Kidney (tissue), 14 donors: ENCODE results near the gene PSMD14. TPM values are rescaled to one million over a fixed set of nuclear protein-coding genes. Genes with fewer than 3 reads are reported as not detected.
A peak's percentile ranks its signal among the peaks of the same experiment; 100 is the strongest.
"Not testable (repeated sequence)": the region's sequence is repeated elsewhere in the genome, so short reads cannot be mapped to it uniquely, and the experiment has no call there.

Experiments used
- DNase-seq, 5 donors: peaks; one replicate each; pipeline ENCODE4 v3.0.0-alpha.2; 2013 to 2020
- FAIRE-seq: peaks from 2 replicates; lab custom pipeline; 2012; peaks lifted over from hg19 to GRCh38; lab: Jason Lieb, UNC
- H3K27ac ChIP-seq, 2 donors: one replicate each; pipeline ENCODE4 v1.7.0; 2013; ENCODE audit warnings: low read depth in 2 of 2, low read length in 2 of 2, inconsistent platforms in 1 of 2
- H3K27me3 ChIP-seq: one replicate; pipeline ENCODE4 v1.7.1; 2013; ENCODE audit warnings: low read length, inconsistent platforms; ENCODE audit not compliant: control insufficient read depth, insufficient read depth
- H3K36me3 ChIP-seq, 3 donors: one replicate each; pipeline versions ENCODE4 v1.7.0 to v1.7.1; 2013; ENCODE audit warnings: low read length in 3 of 3, control low read depth in 1 of 3, inconsistent platforms in 1 of 3; ENCODE audit not compliant: insufficient read depth in 3 of 3, control insufficient read depth in 2 of 3
- H3K4me1 ChIP-seq, 3 donors: one replicate each; pipeline versions ENCODE4 v1.7.0 to v1.7.1; 2013; ENCODE audit warnings: low read length in 3 of 3, inconsistent platforms in 1 of 3, low read depth in 1 of 3; ENCODE audit not compliant: control insufficient read depth in 2 of 3, insufficient read depth in 2 of 3
- H3K4me3 ChIP-seq, 3 donors: one replicate each; pipeline versions ENCODE4 v1.7.0 to v1.8.1; 2013; ENCODE audit warnings: low read length in 3 of 3, control low read depth in 1 of 3, inconsistent platforms in 1 of 3
- H3K9ac ChIP-seq, 3 donors: one replicate each; pipeline versions ENCODE4 v1.7.0 to v1.7.1; 2013; ENCODE audit warnings: low read length in 3 of 3, control low read depth in 1 of 3, inconsistent platforms in 1 of 3
- H3K9me3 ChIP-seq, 3 donors: one replicate each; pipeline versions ENCODE4 v1.7.0 to v1.7.1; 2013; ENCODE audit warnings: low read length in 3 of 3, control low read depth in 1 of 3, inconsistent platforms in 1 of 3; ENCODE audit not compliant: control insufficient read depth in 2 of 3, insufficient read depth in 1 of 3
- intact Hi-C: fragments of 100-400 bp; cut with DNase I; formaldehyde crosslinking; loops from one replicate; pipeline ENCODE4 v1.11.1; 2022
- polyA plus RNA-seq: library from polyadenylated mRNA; stranded (reverse); fragments of 350-450 nt; fragmentation: Illumina TruSeq; extraction: RNeasy Lipid Tissue Mini Kit (QIAGEN cat#74804); gene quantifications from one replicate; pipeline ENCODE4 v1.2.3, GENCODE V29; 2014; ENCODE audit warnings: low read depth, low replicate concordance; ENCODE audit not compliant: insufficient read depth
- total RNA-seq: library from RNA; stranded (reverse); fragmentation: NEBNext Ultra II Directional; extraction: Animal tissue kit (Norgen Biotek cat#: 25700); gene quantifications from one replicate; pipeline ENCODE4 v1.2.1, GENCODE V29; 2021
- TF ChIP-seq, protein P1 (sequence below): IDR thresholded peaks from 3 replicates; pipeline ENCODE4 v1.5.1; 2012; ENCODE audit warnings: mild to moderate bottlenecking, moderate library complexity, borderline replicate concordance; ENCODE audit not compliant: insufficient read depth; ENCODE audit errors: extremely low read depth
- donor health status: control.
- donor health status: control.
- donor health status: control.
- donor health status: control.
- donor health status: control.
- donor health status: DM: yes; HTN: yes; CAD: no.
- donor health status: Normal renal cell carcinoma (clear cell type).

PSMD14 gene
- total and polyA plus RNA-seq, 2 donors from 2014 or later: 41.0 to 55.8 TPM

DNA sequence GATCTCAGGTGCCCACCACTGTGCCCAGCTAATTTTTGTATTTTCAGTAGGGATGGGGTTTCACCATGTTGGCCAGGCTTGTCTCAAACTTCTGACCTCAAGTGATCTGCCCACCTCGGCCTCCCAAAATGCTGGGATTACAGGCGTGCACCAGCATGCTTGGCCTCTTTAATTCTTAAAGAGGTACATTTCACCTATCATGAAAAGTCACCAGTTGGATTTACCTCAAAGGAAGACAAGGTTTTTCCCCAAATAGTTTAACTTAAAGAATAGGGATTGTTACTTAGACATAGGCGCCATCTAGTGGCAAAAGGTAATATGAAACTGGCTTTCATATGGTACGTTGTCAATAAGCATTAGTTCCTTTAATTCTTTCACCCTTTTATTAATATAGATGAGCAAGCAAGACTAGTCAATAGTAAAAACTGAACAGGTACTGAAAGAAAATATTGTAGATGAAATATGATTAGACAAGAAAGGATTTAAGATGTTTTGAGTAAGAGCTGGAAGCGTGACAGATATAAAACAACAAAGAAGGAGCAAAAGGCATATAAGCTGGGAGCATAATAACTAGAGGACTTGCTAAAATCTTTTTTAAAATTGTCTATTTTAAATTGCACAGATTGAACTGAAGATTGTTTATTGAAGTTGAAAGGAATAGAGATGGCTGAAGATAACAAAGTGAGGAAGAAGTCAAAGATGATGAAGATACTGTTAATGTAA is 35.0 kb upstream of the PSMD14 start:
- Histone ChIP-seq H3K9me3 (no peaks in the 10 kb centered on the region), H3K9ac (no peak overlapping the region), H3K36me3 (no peaks in the 10 kb centered on the region), H3K27me3 (no peaks in the 10 kb centered on the region), H3K4me3 (no peak overlapping the region), H3K27ac (no peak overlapping the region), H3K4me1 (no peaks in the 10 kb centered on the region)
- intact Hi-C loops: no loop called here
- TF ChIP-seq, protein P1, sequence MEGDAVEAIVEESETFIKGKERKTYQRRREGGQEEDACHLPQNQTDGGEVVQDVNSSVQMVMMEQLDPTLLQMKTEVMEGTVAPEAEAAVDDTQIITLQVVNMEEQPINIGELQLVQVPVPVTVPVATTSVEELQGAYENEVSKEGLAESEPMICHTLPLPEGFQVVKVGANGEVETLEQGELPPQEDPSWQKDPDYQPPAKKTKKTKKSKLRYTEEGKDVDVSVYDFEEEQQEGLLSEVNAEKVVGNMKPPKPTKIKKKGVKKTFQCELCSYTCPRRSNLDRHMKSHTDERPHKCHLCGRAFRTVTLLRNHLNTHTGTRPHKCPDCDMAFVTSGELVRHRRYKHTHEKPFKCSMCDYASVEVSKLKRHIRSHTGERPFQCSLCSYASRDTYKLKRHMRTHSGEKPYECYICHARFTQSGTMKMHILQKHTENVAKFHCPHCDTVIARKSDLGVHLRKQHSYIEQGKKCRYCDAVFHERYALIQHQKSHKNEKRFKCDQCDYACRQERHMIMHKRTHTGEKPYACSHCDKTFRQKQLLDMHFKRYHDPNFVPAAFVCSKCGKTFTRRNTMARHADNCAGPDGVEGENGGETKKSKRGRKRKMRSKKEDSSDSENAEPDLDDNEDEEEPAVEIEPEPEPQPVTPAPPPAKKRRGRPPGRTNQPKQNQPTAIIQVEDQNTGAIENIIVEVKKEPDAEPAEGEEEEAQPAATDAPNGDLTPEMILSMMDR: peak; percentile 63
- peak in 2 of 5 donors; percentile 34 to 52 for DNase-seq
- peak; percentile 80 for FAIRE-seq

DNA sequence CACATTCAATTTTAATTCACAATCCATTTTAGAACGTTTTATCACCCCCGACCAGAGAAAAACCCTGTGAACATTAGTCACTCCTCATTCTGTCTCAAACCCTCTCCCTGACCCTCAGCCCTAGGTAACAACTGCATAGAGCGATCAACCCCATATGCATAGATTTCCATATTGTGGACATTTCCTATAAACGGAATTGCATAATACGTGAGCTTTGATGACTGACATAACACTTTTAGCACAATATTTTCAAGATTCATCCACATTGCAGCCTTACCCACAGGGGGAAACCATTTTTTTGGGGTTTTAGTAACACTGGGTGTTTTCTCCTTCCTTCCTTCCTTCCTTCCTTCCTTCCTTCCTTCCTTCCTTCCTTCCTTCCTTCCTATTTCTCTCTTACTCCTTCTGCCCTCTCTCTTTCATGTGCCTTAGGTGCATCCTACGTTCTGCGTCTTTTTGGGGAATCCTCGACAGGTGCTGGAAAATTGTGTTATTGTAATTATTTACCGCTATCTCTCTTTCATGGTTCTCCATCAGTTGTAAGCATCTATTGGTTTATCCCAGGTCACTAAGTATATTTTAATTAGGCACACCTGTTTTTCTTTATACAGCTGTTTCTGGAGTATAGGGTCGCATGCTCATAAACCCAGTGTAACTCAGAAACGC is 29.5 kb upstream of the PSMD14 start:
- H3K27me3 ChIP-seq, FAIRE-seq, H3K9me3 ChIP-seq, H3K4me1 ChIP-seq, intact Hi-C loops, H3K4me3 ChIP-seq, H3K9ac ChIP-seq, H3K36me3 ChIP-seq, H3K27ac ChIP-seq: not testable (repeated sequence)
- peak in 1 of 5 donors; percentile 9 for DNase-seq

DNA sequence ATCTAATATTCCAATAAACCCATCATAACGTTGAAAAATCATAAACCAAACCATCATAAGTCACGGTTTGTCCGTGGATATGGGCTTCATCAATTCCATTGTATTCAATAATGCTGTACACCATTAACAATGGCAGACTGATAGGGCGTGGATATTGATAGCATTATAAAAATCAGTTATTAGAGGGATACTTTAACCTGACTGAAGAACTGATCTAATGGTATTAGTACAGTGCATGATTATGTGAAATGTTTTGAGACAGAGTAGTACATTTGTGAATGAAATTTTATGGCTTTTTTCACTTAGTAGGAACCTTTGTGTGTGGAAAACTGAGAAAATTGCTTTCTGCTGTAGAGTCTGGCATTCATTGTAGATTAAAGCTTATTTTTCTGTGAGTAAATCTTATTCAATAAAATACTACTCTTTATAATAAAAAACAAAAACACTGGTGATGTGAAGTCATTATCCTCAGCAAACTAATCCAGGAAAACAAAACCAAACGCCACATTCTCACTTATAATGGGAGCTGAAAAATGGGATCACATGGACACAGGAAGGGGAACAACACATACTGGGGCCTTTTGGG is 28.9 kb upstream of the PSMD14 start:
- H3K4me1 ChIP-seq, FAIRE-seq, H3K9ac ChIP-seq, H3K4me3 ChIP-seq, H3K27ac ChIP-seq, H3K9me3 ChIP-seq, H3K27me3 ChIP-seq, H3K36me3 ChIP-seq, DNase-seq, intact Hi-C loops: not testable (repeated sequence)

DNA sequence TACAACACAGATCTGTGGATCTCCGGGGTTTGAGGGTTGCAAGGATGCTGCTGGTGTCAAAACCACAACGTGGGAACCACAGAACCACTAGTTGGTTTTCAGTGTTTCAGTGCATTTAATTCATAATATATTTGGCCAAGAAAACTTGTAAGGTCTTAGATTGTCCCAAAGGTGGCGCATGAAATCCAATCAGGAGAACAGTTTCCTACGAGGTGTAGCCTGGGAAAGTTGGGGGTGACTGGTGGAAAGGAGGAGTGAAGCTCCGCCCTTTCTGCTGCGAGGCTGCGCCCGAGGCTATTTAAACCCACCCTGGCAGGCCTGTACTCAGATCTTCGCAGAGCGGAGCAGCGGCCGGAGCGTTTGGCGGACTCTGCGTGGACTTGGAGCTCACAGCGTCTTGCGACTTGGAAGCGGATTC is 27.3 kb upstream of the PSMD14 start:
- H3K36me3 ChIP-seq, H3K27me3 ChIP-seq, H3K27ac ChIP-seq, intact Hi-C loops, H3K4me3 ChIP-seq, FAIRE-seq, H3K9ac ChIP-seq, H3K9me3 ChIP-seq, H3K4me1 ChIP-seq: not testable (repeated sequence)
- DNase-seq: peak in 3 of 5 donors; percentile 3 to 94 (median 10)

DNA sequence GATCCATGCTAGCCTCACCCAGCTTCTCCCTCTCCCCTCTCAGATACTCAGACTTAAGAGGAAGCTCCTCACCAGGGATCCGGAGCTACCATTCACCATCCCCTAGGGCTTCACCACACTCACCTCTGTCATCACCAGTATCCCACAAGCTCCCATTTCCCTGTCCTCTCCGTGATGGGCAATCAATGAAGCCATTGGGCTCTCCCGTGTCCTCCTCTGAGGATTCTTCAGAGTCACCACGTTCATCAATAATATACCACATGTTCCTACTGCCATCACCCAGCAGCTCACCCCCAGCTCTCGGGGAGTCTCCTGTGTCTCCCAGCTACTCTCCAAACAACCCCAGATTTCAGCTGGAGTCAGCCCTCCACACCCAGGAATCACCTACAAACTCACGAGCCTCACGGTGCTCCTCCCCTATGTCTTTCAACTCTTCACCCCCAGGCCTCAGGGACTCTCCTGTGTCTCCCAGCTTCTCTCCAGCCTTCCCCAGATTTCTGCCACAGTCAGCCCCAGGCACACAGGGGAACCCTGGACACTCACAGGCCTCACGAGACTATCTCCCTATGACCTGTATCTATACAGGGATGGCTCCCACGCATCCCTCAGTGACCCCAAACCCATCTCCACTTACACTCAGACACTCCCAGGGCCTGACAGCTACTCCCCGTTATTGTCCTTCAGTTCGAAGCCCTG is 26.5 kb upstream of the PSMD14 start:
- not testable (repeated sequence) for H3K9ac ChIP-seq, DNase-seq, FAIRE-seq

DNA sequence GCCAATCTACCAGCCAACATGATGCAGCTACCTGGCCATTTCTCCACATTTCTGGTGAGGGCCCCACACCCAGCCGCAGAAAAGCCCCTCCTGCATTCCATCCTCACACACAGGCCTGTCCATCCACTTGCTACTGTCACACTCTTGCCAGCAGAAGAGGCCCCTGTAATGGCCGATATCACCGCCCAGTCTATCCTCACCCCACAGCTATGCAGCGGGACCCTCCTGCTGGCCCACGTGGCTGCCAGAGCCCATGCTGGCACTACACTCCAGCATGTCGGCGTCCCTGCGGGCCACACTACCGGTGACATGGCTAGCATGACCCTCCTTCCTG is 25.9 kb upstream of the PSMD14 start:
- H3K27me3 ChIP-seq, H3K4me1 ChIP-seq, intact Hi-C loops, H3K9ac ChIP-seq, DNase-seq, H3K27ac ChIP-seq, H3K9me3 ChIP-seq, H3K36me3 ChIP-seq, H3K4me3 ChIP-seq, FAIRE-seq: not testable (repeated sequence)

More for the DNA sequence above, 26.5 kb upstream of the PSMD14 start:
- H3K4me3 ChIP-seq, H3K36me3 ChIP-seq, H3K27me3 ChIP-seq, H3K27ac ChIP-seq, intact Hi-C loops, H3K4me1 ChIP-seq, H3K9me3 ChIP-seq: not testable (repeated sequence)
